NCI-H2171 treated with DMSO at 0.1 percent for 48 hours (cell line): ENCODE data around the gene PLD4.

Experiments used
- DNase-seq: peaks from one replicate; lab custom pipeline; 2025; lab: John Stamatoyannopoulos, UW

The PLD4 gene

GRCh38 chr14:104975481-104976197 lies 51.0 kb downstream of the PLD4 start:
- DNase-seq: no peak

- peak; percentile 53 for DNase-seq
Measured at GRCh38 chr14:104976198-104977007, 51.7 kb downstream of the PLD4 start.

GRCh38 chr14:104977008-104977680 lies 52.5 kb downstream of the PLD4 start:
- no peak for DNase-seq

GRCh38 chr14:104977681-104978653 lies 53.3 kb downstream of the PLD4 start, which contains the start of gene AHNAK2:
TSS of gene AHNAK2 (minus strand) at chr14:104978374. CDS start at chr14:104978237, 137 bp downstream.
- DNase-seq: peak; percentile 70

GRCh38 chr14:104978746-104979691 lies 54.3 kb downstream of the PLD4 start:
- no peak for DNase-seq

- DNase-seq: no peak
Measured at GRCh38 chr14:104979758-104980610, 55.3 kb downstream of the PLD4 start.

GRCh38 chr14:104980611-104981531 lies 56.2 kb downstream of the PLD4 start:
- DNase-seq: no peak

GRCh38 chr14:104981699-104982541 lies 57.2 kb downstream of the PLD4 start:
- no peak for DNase-seq

- DNase-seq: no peak
Measured at GRCh38 chr14:104982548-104983230, 58.0 kb downstream of the PLD4 start.
